A673 (cell line): Measurements from ENCODE around the gene DSP. TPM values are rescaled to one million over a fixed set of nuclear protein-coding genes. Genes with fewer than 3 reads are reported as not detected.

Experiments
- BruUV-seq: library from RNA; stranded (reverse); fragments of 400-500 nt; replicated peaks from 2 replicates; lab custom pipeline; 2021; lab: Mats Ljungman, UMichigan
- CTCF ChIA-PET: fragments of 300-600 bp; sonication (Branson Sonifier 250); formaldehyde crosslinking; loops from one replicate; lab custom pipeline; 2022; ENCODE audit warnings: antibody characterized with exemption; lab: Charles Lee
- POLR2A ChIA-PET: fragments of 300-600 bp; sonication (Branson Sonifier 250); formaldehyde crosslinking; loops from one replicate; lab custom pipeline; 2022; ENCODE audit warnings: antibody characterized with exemption; ENCODE audit not compliant: low non-redundant PET; lab: Charles Lee
- DNase-seq: peaks from one replicate; pipeline ENCODE4 v3.0.0-alpha.2; 2015; ENCODE audit warnings: low spot score
- H3K27ac ChIP-seq: fragments of 200-600 bp; sonication (generic); 2 replicates; pipeline ENCODE4 v1.5.1; 2016; ENCODE audit warnings: mixed run types, low read depth, mild to moderate bottlenecking, mixed read lengths, antibody characterized with exemption, low read length; ENCODE audit not compliant: poor library complexity, severe bottlenecking
- H3K27me3 ChIP-seq: fragments of 200-600 bp; sonication (generic); replicated peaks from 2 replicates; pipeline ENCODE4 v1.6.1; 2017; ENCODE audit warnings: mixed run types, low read depth, mild to moderate bottlenecking, mixed read lengths, antibody characterized with exemption, low read length; ENCODE audit not compliant: insufficient read depth, poor library complexity
- H3K36me3 ChIP-seq: fragments of 200-600 bp; sonication (generic); 2 replicates; pipeline ENCODE4 v1.6.1; 2016; ENCODE audit warnings: mixed run types, mild to moderate bottlenecking, mixed read lengths, antibody characterized with exemption, low read length; ENCODE audit not compliant: insufficient read depth, poor library complexity, severe bottlenecking
- H3K4me1 ChIP-seq: fragments of 200-600 bp; sonication (generic); 2 replicates; pipeline ENCODE4 v1.6.1; 2017; ENCODE audit warnings: mixed run types, mild to moderate bottlenecking, mixed read lengths, antibody characterized with exemption, low read length; ENCODE audit not compliant: insufficient read depth, poor library complexity, severe bottlenecking
- H3K4me3 ChIP-seq: fragments of 200-600 bp; sonication (generic); 2 replicates; pipeline ENCODE4 v1.5.1; 2016; ENCODE audit warnings: low read depth, mixed run types, mild to moderate bottlenecking, mixed read lengths, low read length; ENCODE audit not compliant: poor library complexity, severe bottlenecking
- H3K9me3 ChIP-seq: fragments of 200-600 bp; sonication (generic); 2 replicates; pipeline ENCODE4 v1.6.1; 2016; ENCODE audit warnings: mixed run types, low read depth, mild to moderate bottlenecking, mixed read lengths, antibody characterized with exemption, low read length; ENCODE audit not compliant: poor library complexity, severe bottlenecking
- EZH2 ChIP-seq: fragments of 200-600 bp; sonication (generic); IDR thresholded peaks from 2 replicates; pipeline ENCODE4 v1.6.1; 2017; ENCODE audit warnings: borderline replicate concordance, low read depth, mild to moderate bottlenecking, mixed read lengths, antibody characterized with exemption, low read length; ENCODE audit not compliant: poor library complexity, severe bottlenecking
- intact Hi-C: fragments of 100-400 bp; cut with micrococcal nuclease; formaldehyde crosslinking; loops from one replicate; pipeline ENCODE4 v1.10.0; 2022; ENCODE audit not compliant: unreplicated experiment
- total RNA-seq: library from RNA; stranded (reverse); gene quantifications from 2 replicates; pipeline ENCODE4 v1.2.3, GENCODE V29; 2021
- TF ChIP-seq, protein P1 (sequence below): fragments of 300-800, 200-600 bp; sonication (generic); conservative IDR thresholded peaks from 2 replicates; pipeline ENCODE4 v1.5.1; 2017; ENCODE audit warnings: low read depth, mild to moderate bottlenecking, antibody characterized with exemption, low read length, moderate library complexity, mixed read lengths

Gene DSP
- total RNA-seq, 1 experiment from 2014 or later, result 0.28 TPM

DNA sequence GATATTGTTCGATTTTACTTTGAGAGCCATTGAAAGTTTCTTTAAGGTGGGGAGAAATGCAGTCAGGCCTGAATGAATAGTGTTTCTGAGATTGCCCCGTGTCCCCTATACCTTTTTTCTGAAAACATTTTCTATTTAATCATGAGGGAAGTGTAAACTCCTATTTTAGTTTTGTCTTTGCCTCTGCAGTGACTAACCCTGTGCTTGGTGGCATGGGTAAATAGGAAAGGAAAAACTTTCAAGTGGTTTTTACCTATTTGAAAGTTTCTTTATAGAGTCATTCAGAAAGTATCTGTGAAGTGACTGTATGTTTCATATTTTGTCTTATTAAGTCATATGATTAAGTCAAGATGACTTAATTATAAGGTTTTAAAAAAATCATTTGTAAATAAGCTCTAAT, 63.0 kb downstream of the DSP start:
- BruUV-seq, result no TSS peak

DNA sequence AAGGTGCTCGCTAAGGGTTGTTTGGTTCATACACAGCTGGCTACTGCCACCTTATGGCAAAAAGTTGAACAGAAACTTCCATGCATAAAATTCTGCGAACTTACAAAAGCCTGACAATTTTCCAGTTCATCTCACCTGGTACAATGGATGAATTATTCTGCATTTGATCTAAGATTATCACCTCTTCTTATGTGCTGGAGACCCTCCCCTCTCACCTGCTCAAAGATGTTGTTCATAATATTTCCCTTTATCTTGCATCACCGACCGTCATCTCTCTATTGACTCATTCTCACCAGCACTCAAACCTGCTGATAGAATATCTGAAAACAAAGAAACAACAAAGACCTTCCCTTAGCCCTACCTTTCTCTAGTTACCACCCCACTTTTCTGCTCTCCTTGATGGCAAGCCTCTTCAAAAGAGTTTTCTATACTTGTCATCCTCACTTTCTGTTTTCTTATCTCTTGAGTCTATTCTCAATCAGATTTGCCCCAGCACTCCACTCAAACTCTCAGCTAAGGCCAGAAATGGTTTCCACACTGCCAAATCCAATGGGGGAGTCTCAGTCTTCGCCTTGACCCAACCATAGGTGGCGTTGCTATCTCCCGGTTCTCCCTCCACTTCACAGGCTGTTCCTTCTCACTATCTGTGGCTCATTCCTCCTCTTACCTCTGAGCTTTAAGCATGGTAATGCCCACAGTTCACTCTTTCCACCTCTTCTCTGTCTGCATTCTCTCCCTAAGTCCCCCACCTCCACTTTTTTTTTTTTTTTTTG, 74.3 kb downstream of the DSP start:
- peaks cover 13% of the 10 kb centered on the region for H3K36me3 ChIP-seq
- H3K4me1 ChIP-seq, result no peaks in the 10 kb centered on the region
- no TSS peak for BruUV-seq
- CTCF ChIA-PET, result interaction anchor here (0.6 to 1.2 kb wide), 10 partner anchors 69 to 1021 kb away, joined by 3 to 7 read pairs (median 4); no protein-coding TSS in a partner anchor
- POLR2A ChIA-PET, result interaction anchor here (0.5 to 0.6 kb wide), 2 partner anchors 35 to 107 kb away, joined by 3 to 9 read pairs; no protein-coding TSS in a partner anchor
- H3K27ac ChIP-seq, result no peak overlapping the region
- H3K27me3 ChIP-seq, result no peaks in the 10 kb centered on the region
- DNase-seq, result peak; percentile 72
- H3K9me3 ChIP-seq, result no peaks in the 10 kb centered on the region
- no peak overlapping the region for H3K4me3 ChIP-seq
- TF ChIP-seq, protein P1, sequence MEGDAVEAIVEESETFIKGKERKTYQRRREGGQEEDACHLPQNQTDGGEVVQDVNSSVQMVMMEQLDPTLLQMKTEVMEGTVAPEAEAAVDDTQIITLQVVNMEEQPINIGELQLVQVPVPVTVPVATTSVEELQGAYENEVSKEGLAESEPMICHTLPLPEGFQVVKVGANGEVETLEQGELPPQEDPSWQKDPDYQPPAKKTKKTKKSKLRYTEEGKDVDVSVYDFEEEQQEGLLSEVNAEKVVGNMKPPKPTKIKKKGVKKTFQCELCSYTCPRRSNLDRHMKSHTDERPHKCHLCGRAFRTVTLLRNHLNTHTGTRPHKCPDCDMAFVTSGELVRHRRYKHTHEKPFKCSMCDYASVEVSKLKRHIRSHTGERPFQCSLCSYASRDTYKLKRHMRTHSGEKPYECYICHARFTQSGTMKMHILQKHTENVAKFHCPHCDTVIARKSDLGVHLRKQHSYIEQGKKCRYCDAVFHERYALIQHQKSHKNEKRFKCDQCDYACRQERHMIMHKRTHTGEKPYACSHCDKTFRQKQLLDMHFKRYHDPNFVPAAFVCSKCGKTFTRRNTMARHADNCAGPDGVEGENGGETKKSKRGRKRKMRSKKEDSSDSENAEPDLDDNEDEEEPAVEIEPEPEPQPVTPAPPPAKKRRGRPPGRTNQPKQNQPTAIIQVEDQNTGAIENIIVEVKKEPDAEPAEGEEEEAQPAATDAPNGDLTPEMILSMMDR, result peak; percentile 79
- no peak for TF ChIP-seq EZH2
- intact Hi-C loops, result loop anchor here (1.0 to 10.0 kb wide), 4 partner anchors 339 to 1061 kb away; partner anchors contain the start of gene BLOC1S5

More for the DNA sequence above, 63.0 kb downstream of the DSP start:
- Histone ChIP-seq H3K9me3 (no peaks in the 10 kb centered on the region), H3K4me1 (no peaks in the 10 kb centered on the region), H3K27me3 (no peaks in the 10 kb centered on the region), H3K4me3 (no peak overlapping the region), H3K36me3 (peaks cover 98% of the 10 kb centered on the region), H3K27ac (no peak overlapping the region)
- ChIA-PET POLR2A (no interaction called here), CTCF (no interaction called here)
- DNase-seq, result no peak
- intact Hi-C loops, result no loop called here
- no peak for TF ChIP-seq EZH2
- TF ChIP-seq, protein P1, result no peak

DNA sequence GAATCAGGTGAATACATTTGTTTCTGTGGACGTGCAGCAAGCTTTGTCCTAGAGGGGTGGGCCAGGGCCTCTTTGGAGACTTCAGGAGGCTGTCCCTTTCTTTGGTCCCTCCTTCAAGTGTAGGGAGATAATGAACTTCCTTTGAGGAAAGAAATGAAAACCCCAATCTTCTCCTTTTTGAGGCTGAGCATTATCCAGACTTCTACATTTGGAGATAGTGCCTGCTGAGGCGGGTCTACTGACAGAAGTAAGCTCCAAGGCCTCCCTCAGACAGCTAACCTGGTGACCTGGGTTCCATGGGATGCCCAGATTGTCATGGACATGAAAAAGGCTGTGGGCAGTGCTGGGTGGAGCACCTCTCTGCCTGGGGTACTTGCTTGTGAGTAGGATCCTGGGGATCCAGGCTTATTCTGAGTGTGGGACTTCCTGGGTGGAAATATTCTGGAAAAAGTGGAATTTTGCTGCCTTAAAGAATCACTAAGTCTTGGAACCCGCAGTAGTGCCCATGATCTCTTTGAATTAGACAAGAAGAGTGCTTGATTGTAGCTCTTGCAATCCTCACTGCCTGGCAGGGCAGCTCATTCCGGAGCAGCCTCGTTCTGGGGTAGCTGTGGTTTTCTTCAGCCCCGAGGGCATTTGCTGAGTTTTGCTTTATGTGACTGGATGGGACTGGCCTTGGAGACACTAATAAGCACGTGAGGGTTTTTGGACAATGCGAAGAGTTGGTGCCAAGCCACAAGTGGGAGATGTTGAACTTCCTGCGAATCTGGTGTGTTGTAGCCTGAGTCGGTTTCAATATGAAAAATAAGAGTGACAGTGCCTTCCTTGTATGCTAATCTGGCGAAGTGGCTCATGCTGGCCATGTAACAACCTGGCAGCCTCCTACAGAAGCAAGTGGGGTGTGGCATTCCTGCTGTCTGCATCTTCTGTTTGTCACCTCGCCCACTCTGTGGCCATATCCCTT, 76.6 kb downstream of the DSP start:
- Histone ChIP-seq H3K4me1 (no peaks in the 10 kb centered on the region), H3K27ac (no peak overlapping the region), H3K4me3 (no peak overlapping the region), H3K36me3 (no peaks in the 10 kb centered on the region), H3K27me3 (no peaks in the 10 kb centered on the region), H3K9me3 (no peaks in the 10 kb centered on the region)
- BruUV-seq, result no TSS peak
- TF ChIP-seq, protein P1, result no peak
- intact Hi-C loops, result loop anchor here (5.0 to 10.0 kb wide), 2 partner anchors 444 to 1063 kb away; partner anchors contain the start of gene BLOC1S5
- peak; percentile 43 for DNase-seq
- CTCF ChIA-PET, result no interaction called here
- POLR2A ChIA-PET, result no interaction called here
